HepG2 (cell line): ENCODE data around the gene FUOM. TPM values are rescaled to one million over a fixed set of nuclear protein-coding genes. Genes with fewer than 3 reads are reported as not detected.

Experiments used
- AKAP8 ChIP-seq: sonication (generic); formaldehyde crosslinking; IDR thresholded peaks from 2 replicates; pipeline ENCODE4 v1.5.1; 2020; ENCODE audit warnings: mild to moderate bottlenecking, missing genetic modification reagents
- ATF6 ChIP-seq: sonication (generic); formaldehyde crosslinking; conservative IDR thresholded peaks from 2 replicates; pipeline ENCODE4 v1.4.0; 2020; ENCODE audit warnings: missing genetic modification reagents
- CREBL2 ChIP-seq: sonication (generic); formaldehyde crosslinking; IDR thresholded peaks from 2 replicates; pipeline ENCODE4 v1.8.1; 2023; ENCODE audit warnings: missing genetic modification reagents, mild to moderate bottlenecking, borderline replicate concordance
- CSRNP2 ChIP-seq: sonication (generic); formaldehyde crosslinking; conservative IDR thresholded peaks from 2 replicates; pipeline ENCODE4 v1.8.0; 2022; ENCODE audit warnings: low read depth, missing genetic modification reagents
- ELF1 ChIP-seq: sonication (generic); formaldehyde crosslinking; IDR thresholded peaks from 2 replicates; pipeline ENCODE4 v1.4.0; 2020; ENCODE audit warnings: missing genetic modification reagents
- FOXJ3 ChIP-seq: sonication (generic); formaldehyde crosslinking; IDR thresholded peaks from 2 replicates; pipeline ENCODE4 v1.4.0; 2020; ENCODE audit warnings: missing genetic modification reagents, mild to moderate bottlenecking, borderline replicate concordance
- MIXL1 ChIP-seq: IDR thresholded peaks from 2 replicates; pipeline ENCODE4 v1.6.1; 2016
- NR2F2 ChIP-seq: IDR thresholded peaks from 2 replicates; pipeline ENCODE4 v1.6.1; 2012; ENCODE audit warnings: low read depth, inconsistent platforms, borderline replicate concordance
- SPEN ChIP-seq: sonication (generic); formaldehyde crosslinking; IDR thresholded peaks from 2 replicates; pipeline ENCODE4 v1.5.1; 2020; ENCODE audit warnings: low read depth, mild to moderate bottlenecking, missing genetic modification reagents
- STAG1 ChIP-seq: sonication (generic); formaldehyde crosslinking; IDR thresholded peaks from 2 replicates; pipeline ENCODE4 v1.4.0; 2020; ENCODE audit warnings: missing genetic modification reagents
- ZBTB49 ChIP-seq: sonication (generic); formaldehyde crosslinking; IDR thresholded peaks from 2 replicates; pipeline ENCODE4 v1.4.0; 2020; ENCODE audit warnings: missing genetic modification reagents, borderline replicate concordance
- ZC3H4 ChIP-seq: sonication (generic); formaldehyde crosslinking; IDR thresholded peaks from 2 replicates; pipeline ENCODE4 v1.4.0; 2020; ENCODE audit warnings: missing genetic modification reagents, borderline replicate concordance
- ZFP36 ChIP-seq: fragments of 150-350 bp; IDR thresholded peaks from 2 replicates; pipeline ENCODE4 v1.6.1; 2018; ENCODE audit warnings: borderline replicate concordance, low read length, low read depth; ENCODE audit not compliant: partially characterized antibody
- ZFP37 ChIP-seq: sonication (generic); formaldehyde crosslinking; IDR thresholded peaks from 2 replicates; pipeline ENCODE4 v1.4.0; 2020; ENCODE audit warnings: missing genetic modification reagents, borderline replicate concordance
- ZNF605 ChIP-seq: sonication (generic); formaldehyde crosslinking; IDR thresholded peaks from 2 replicates; pipeline ENCODE4 v1.8.0; 2022; ENCODE audit warnings: mild to moderate bottlenecking, missing genetic modification reagents
- ZNF660 ChIP-seq: sonication (generic); formaldehyde crosslinking; IDR thresholded peaks from 2 replicates; pipeline ENCODE4 v1.5.1; 2020; ENCODE audit warnings: mild to moderate bottlenecking, low read depth, missing genetic modification reagents, borderline replicate concordance
- ZNF724P ChIP-seq: sonication (generic); formaldehyde crosslinking; IDR thresholded peaks from 2 replicates; pipeline ENCODE4 v1.8.0; 2022; ENCODE audit warnings: missing genetic modification reagents, borderline replicate concordance
- polyA plus RNA-seq, 8 experiments: library from polyadenylated mRNA; depleted of rRNA in 3 of 8; stranded (reverse) in 7 of 8; unstranded in 1 of 8; fragments of >200 nt; fragmentation: Illumina TruSeq in 4 of 8; extraction: Trizol in 4 of 8; gene quantifications; 2 replicates each; pipeline versions ENCODE4 v1.2.1 to v1.2.3, GENCODE V29; 2011 to 2016; ENCODE audit warnings: low read depth in 4 of 8, missing spikeins in 1 of 8, mixed read lengths in 1 of 8; ENCODE audit not compliant: insufficient read depth in 1 of 8
- total RNA-seq, 5 experiments: library from RNA; depleted of rRNA; stranded (reverse); fragments of >200 nt; fragmentation: Illumina TruSeq; extraction: Trizol; gene quantifications; 2 replicates each; pipeline ENCODE4 v1.2.3, GENCODE V29; 2016; ENCODE audit warnings: low read depth in 1 of 5

Gene FUOM
- total and polyA plus RNA-seq, 2 of the 13 experiments (the other 11 are each of a cell fraction or from before 2014, with no cell fraction given), result 27.5 to 60.4 TPM

- TF ChIP-seq ATF6 (CRISPR knock-in tag), result no peak
- 0 out of 2 replicates have a peak, but pooled peaks have one; percentile 7 for TF ChIP-seq SPEN (CRISPR knock-in tag)
- no peak for TF ChIP-seq ZBTB49 (CRISPR knock-in tag)
- TF ChIP-seq ZNF724P (CRISPR knock-in tag), result no peak
- no peak for TF ChIP-seq ZC3H4 (CRISPR knock-in tag)
- no peak for TF ChIP-seq MIXL1 (CRISPR knock-in tag)
- TF ChIP-seq FOXJ3 (CRISPR knock-in tag), result no peak
- no peak for TF ChIP-seq ELF1 (CRISPR knock-in tag)
- no peak for TF ChIP-seq STAG1 (CRISPR knock-in tag)
- TF ChIP-seq NR2F2, result peak; percentile 9; the same call in 1 of the 2 replicates
- no peak for TF ChIP-seq ZNF660
- TF ChIP-seq ZNF605 (CRISPR knock-in tag), result 0 out of 2 replicates have a peak, but pooled peaks have one; percentile 45
- TF ChIP-seq ZFP37, result no peak
- no peak for TF ChIP-seq ZFP36
- no peak for TF ChIP-seq AKAP8 (CRISPR knock-in tag)
- TF ChIP-seq CSRNP2 (CRISPR knock-in tag), result no peak
- 0 out of 2 replicates have a peak, but pooled peaks have one; percentile 54 for TF ChIP-seq CREBL2
Measured at GRCh38 chr10:133357285-133358161, at the start of gene FUOM (continued).
